Trophoblast cell (in vitro differentiated cells and primary cell): ENCODE data around the gene PPP1R1B.

Experiments
- DNase-seq, 2 donors: peaks; one replicate each; pipeline ENCODE4 v3.0.0-alpha.2; 2016
- H2AFZ ChIP-seq: 2 replicates; pipeline ENCODE4 v1.6.1; 2013; ENCODE audit warnings: low read length, moderate library complexity, mild to moderate bottlenecking; ENCODE audit not compliant: insufficient read depth, poor library complexity
- H2AK5ac ChIP-seq: 2 replicates; pipeline ENCODE4 v1.6.1; 2013; ENCODE audit warnings: mild to moderate bottlenecking, low read length
- H2BK120ac ChIP-seq: 2 replicates; pipeline ENCODE4 v1.6.1; 2013; ENCODE audit warnings: low read length, mild to moderate bottlenecking, moderate library complexity; ENCODE audit not compliant: insufficient read depth, poor library complexity
- H2BK12ac ChIP-seq: 2 replicates; pipeline ENCODE4 v1.6.1; 2013; ENCODE audit warnings: mild to moderate bottlenecking, low read length, moderate library complexity
- H2BK5ac ChIP-seq: 2 replicates; pipeline ENCODE4 v1.6.1; 2013; ENCODE audit warnings: low read length, low read depth, moderate library complexity, mild to moderate bottlenecking; ENCODE audit not compliant: poor library complexity
- H3K14ac ChIP-seq: 2 replicates; pipeline ENCODE4 v1.6.1; 2013; ENCODE audit warnings: mild to moderate bottlenecking, low read length
- H3K18ac ChIP-seq: 2 replicates; pipeline ENCODE4 v1.6.1; 2013; ENCODE audit warnings: mild to moderate bottlenecking, low read length
- H3K23ac ChIP-seq: 2 replicates; pipeline ENCODE4 v1.6.1; 2013; ENCODE audit warnings: low read length
- H3K27ac ChIP-seq: 2 replicates; pipeline ENCODE4 v1.5.1; 2013; ENCODE audit warnings: low read depth, mild to moderate bottlenecking, inconsistent platforms, low read length, moderate library complexity
- H3K27me3 ChIP-seq: 2 replicates; pipeline ENCODE4 v1.6.1; 2013; ENCODE audit warnings: inconsistent platforms, mild to moderate bottlenecking, low read length, moderate library complexity; ENCODE audit not compliant: insufficient read depth
- H3K36me3 ChIP-seq, 2 experiments: 1 replicate in 1 of 2; 2 replicates in 1 of 2; pipeline ENCODE4 v1.6.1; 2013; ENCODE audit warnings: low read length in 2 of 2, mild to moderate bottlenecking in 2 of 2, moderate library complexity in 1 of 2; ENCODE audit not compliant: insufficient read depth in 2 of 2, control insufficient read depth in 1 of 2
- H3K4ac ChIP-seq: 2 replicates; pipeline ENCODE4 v1.6.1; 2013; ENCODE audit warnings: low read depth, mild to moderate bottlenecking, low read length, moderate library complexity
- H3K4me1 ChIP-seq, 2 experiments: 1 replicate in 1 of 2; 2 replicates in 1 of 2; pipeline ENCODE4 v1.6.1; 2013; ENCODE audit warnings: low read length in 2 of 2, mild to moderate bottlenecking in 2 of 2, moderate library complexity in 1 of 2; ENCODE audit not compliant: insufficient read depth in 2 of 2, control insufficient read depth in 1 of 2
- H3K4me2 ChIP-seq: 2 replicates; pipeline ENCODE4 v1.6.1; 2013; ENCODE audit warnings: inconsistent platforms, mild to moderate bottlenecking, low read length, moderate library complexity
- H3K4me3 ChIP-seq: 2 replicates; pipeline ENCODE4 v1.5.1; 2013; ENCODE audit warnings: mild to moderate bottlenecking, low read depth, low read length, inconsistent platforms
- H3K79me1 ChIP-seq: one replicate; pipeline ENCODE4 v1.6.1; 2013; ENCODE audit warnings: low read length
- H3K79me2 ChIP-seq: 2 replicates; pipeline ENCODE4 v1.6.1; 2013; ENCODE audit warnings: low read length, mild to moderate bottlenecking; ENCODE audit not compliant: control insufficient read depth, insufficient read depth, poor library complexity
- H3K9ac ChIP-seq: 2 replicates; pipeline ENCODE4 v1.6.1; 2013; ENCODE audit warnings: mild to moderate bottlenecking, low read length
- H3K9me3 ChIP-seq: 2 replicates; pipeline ENCODE4 v1.6.1; 2013; ENCODE audit warnings: low read depth, mild to moderate bottlenecking, control low read depth, inconsistent platforms, low read length; ENCODE audit not compliant: insufficient read depth
- H4K12ac ChIP-seq: 2 replicates; pipeline ENCODE4 v1.6.1; 2013; ENCODE audit warnings: low read depth, mild to moderate bottlenecking, low read length, moderate library complexity
- H4K8ac ChIP-seq: 2 replicates; pipeline ENCODE4 v1.6.1; 2013; ENCODE audit warnings: low read depth, mild to moderate bottlenecking, low read length, moderate library complexity
- H4K91ac ChIP-seq: one replicate; pipeline ENCODE4 v1.6.1; 2013; ENCODE audit warnings: low read depth, mild to moderate bottlenecking, low read length, moderate library complexity
- WGBS: extraction: QIAGEN DNeasy Blood & Tissue Kit; methylation state at CpG from one replicate; pipeline ENCODE4 v1.1.7; 2013; ENCODE audit warnings: missing lambda C conversion rate; ENCODE audit not compliant: insufficient read length, insufficient coverage; ENCODE audit errors: extremely low coverage; 5-methylcytosine and 5-hydroxymethylcytosine counted together

Gene PPP1R1B

GRCh38 chr17:39608142-39608981 lies 18.4 kb upstream of the PPP1R1B start:
- H3K4ac ChIP-seq, result no peak overlapping the region
- H3K9me3 ChIP-seq, result peaks cover 4% of the 10 kb centered on the region
- H3K4me3 ChIP-seq, result peak overlapping the region; percentile 29
- no peaks in the 10 kb centered on the region for H3K4me1 ChIP-seq
- no peaks in the 10 kb centered on the region for H3K79me2 ChIP-seq
- no CpG with 5 or more reads among the region's 15 CpGs for WGBS
- no peaks in the 10 kb centered on the region for H3K36me3 ChIP-seq
- H3K23ac ChIP-seq, result no peak overlapping the region
- H2BK120ac ChIP-seq, result no peak overlapping the region
- H3K14ac ChIP-seq, result no peak overlapping the region
- no peak overlapping the region for H3K9ac ChIP-seq
- H4K12ac ChIP-seq, result no peak overlapping the region
- peaks cover 63% of the 10 kb centered on the region for H3K27me3 ChIP-seq
- H2BK12ac ChIP-seq, result no peak overlapping the region
- H3K4me2 ChIP-seq, result no peak overlapping the region
- no peak overlapping the region for H3K27ac ChIP-seq
- H3K18ac ChIP-seq, result no peak overlapping the region
- no peak overlapping the region for H2AFZ ChIP-seq
- H4K91ac ChIP-seq, result no peak overlapping the region
- no peak for DNase-seq
- no peak overlapping the region for H2BK5ac ChIP-seq
- no peak overlapping the region for H2AK5ac ChIP-seq
- no peak overlapping the region for H4K8ac ChIP-seq
- no peaks in the 10 kb centered on the region for H3K79me1 ChIP-seq

GRCh38 chr17:39609416-39610025 lies 17.2 kb upstream of the PPP1R1B start:
- Histone ChIP-seq H2BK120ac (no peak overlapping the region), H3K4me1 (no peaks in the 10 kb centered on the region), H4K8ac (no peak overlapping the region), H3K18ac (no peak overlapping the region), H3K4me3 (no peak overlapping the region), H3K14ac (no peak overlapping the region), H2BK5ac (no peak overlapping the region), H2AK5ac (no peak overlapping the region), H3K4ac (no peak overlapping the region), H2AFZ (no peak overlapping the region), H4K12ac (no peak overlapping the region), H2BK12ac (no peak overlapping the region), H3K9ac (no peak overlapping the region), H3K79me2 (no peaks in the 10 kb centered on the region), H4K91ac (no peak overlapping the region), H3K36me3 (no peaks in the 10 kb centered on the region), H3K4me2 (no peak overlapping the region), H3K27me3 (peaks cover 60% of the 10 kb centered on the region), H3K23ac (no peak overlapping the region), H3K27ac (no peak overlapping the region), H3K79me1 (no peaks in the 10 kb centered on the region), H3K9me3 (peaks cover 7% of the 10 kb centered on the region)
- WGBS, result no CpG with 5 or more reads among the region's 4 CpGs
- no peak for DNase-seq

- no peak overlapping the region for H2AFZ ChIP-seq
- no peaks in the 10 kb centered on the region for H3K79me1 ChIP-seq
- no peak overlapping the region for H3K14ac ChIP-seq
- H3K9ac ChIP-seq, result no peak overlapping the region
- no peak overlapping the region for H3K23ac ChIP-seq
- H4K8ac ChIP-seq, result no peak overlapping the region
- WGBS, result no CpG with 5 or more reads among the region's 9 CpGs
- no peak overlapping the region for H2BK5ac ChIP-seq
- H3K4ac ChIP-seq, result no peak overlapping the region
- H4K91ac ChIP-seq, result no peak overlapping the region
- H3K18ac ChIP-seq, result no peak overlapping the region
- no peak overlapping the region for H4K12ac ChIP-seq
- no peaks in the 10 kb centered on the region for H3K4me1 ChIP-seq
- H3K36me3 ChIP-seq, result no peaks in the 10 kb centered on the region
- H3K27ac ChIP-seq, result no peak overlapping the region
- H3K9me3 ChIP-seq, result peaks cover 3% of the 10 kb centered on the region
- no peak overlapping the region for H2BK12ac ChIP-seq
- H3K27me3 ChIP-seq, result peaks cover 50% of the 10 kb centered on the region
- H2BK120ac ChIP-seq, result no peak overlapping the region
- H3K79me2 ChIP-seq, result no peaks in the 10 kb centered on the region
- no peak overlapping the region for H3K4me3 ChIP-seq
- no peak for DNase-seq
- H2AK5ac ChIP-seq, result no peak overlapping the region
- H3K4me2 ChIP-seq, result no peak overlapping the region
Measured at GRCh38 chr17:39611401-39612112, 15.2 kb upstream of the PPP1R1B start.

- H3K79me1 ChIP-seq, result no peaks in the 10 kb centered on the region
- peaks cover 4% of the 10 kb centered on the region for H3K9me3 ChIP-seq
- no peak overlapping the region for H3K27ac ChIP-seq
- H3K4me2 ChIP-seq, result no peak overlapping the region
- no peak overlapping the region for H2BK120ac ChIP-seq
- WGBS, result no CpG with 5 or more reads among the region's 22 CpGs
- peaks cover 50% of the 10 kb centered on the region for H3K27me3 ChIP-seq
- no peak overlapping the region for H2AFZ ChIP-seq
- no peak overlapping the region for H4K8ac ChIP-seq
- no peak overlapping the region for H3K4me3 ChIP-seq
- H3K36me3 ChIP-seq, result no peaks in the 10 kb centered on the region
- no peak for DNase-seq
- no peak overlapping the region for H2BK5ac ChIP-seq
- H4K91ac ChIP-seq, result no peak overlapping the region
- no peak overlapping the region for H3K18ac ChIP-seq
- no peak overlapping the region for H4K12ac ChIP-seq
- H3K79me2 ChIP-seq, result no peaks in the 10 kb centered on the region
- no peak overlapping the region for H2BK12ac ChIP-seq
- no peak overlapping the region for H3K14ac ChIP-seq
- H3K9ac ChIP-seq, result no peak overlapping the region
- H2AK5ac ChIP-seq, result no peak overlapping the region
- no peak overlapping the region for H3K23ac ChIP-seq
- no peaks in the 10 kb centered on the region for H3K4me1 ChIP-seq
- no peak overlapping the region for H3K4ac ChIP-seq
Measured at GRCh38 chr17:39612291-39612894, 14.4 kb upstream of the PPP1R1B start.
